Measurements from ENCODE around the gene MYO18A. TPM values are rescaled to one million over a fixed set of nuclear protein-coding genes. Genes with fewer than 3 reads are reported as not detected.

Gene MYO18A
- total RNA-seq, 4 donors from 2014 or later, result 46.7 to 82.7 (median 64.6) TPM

GRCh38 chr17:29102046-29102445, 78.2 kb downstream of the MYO18A start:
- Histone ChIP-seq H3K27ac (replicated peaks in 1 of 4) (no peak overlapping the region), H3K27me3 (no peaks in the 10 kb centered on the region), H3K9me3 (no peaks in the 10 kb centered on the region), H3K36me3 (peaks cover 48 to 100% (median 98%) of the 10 kb centered on the region in 4 donors), H3K4me1 (peaks cover 0 to 4% (median 0%) of the 10 kb centered on the region in 4 donors), H3K4me3 (no peak overlapping the region)
- intact Hi-C loops (cut with DNase I), result no loop called here
- TF ChIP-seq POLR2AphosphoS5 (IDR thresholded peaks at IDR 0.05) (no peak), POLR2A (IDR thresholded peaks at IDR 0.05; ENCODE audit: low read depth) (no peak), CTCF (IDR thresholded peaks at IDR 0.05) (no peak)
- DNase-seq (ENCODE audit: extremely low spot score), result no peak
- 93% methylated on average over 3 of the region's 3 CpGs for WGBS

GRCh38 chr17:29100296-29100695, 79.9 kb downstream of the MYO18A start:
- H3K36me3 ChIP-seq, result peaks cover 58 to 100% (median 98%) of the 10 kb centered on the region in 4 donors
- WGBS, result 83% methylated on average over 8 of the region's 8 CpGs
- no peaks in the 10 kb centered on the region for H3K27me3 ChIP-seq
- H3K9me3 ChIP-seq, result no peaks in the 10 kb centered on the region
- H3K4me1 ChIP-seq, result peaks cover 0 to 4% (median 0%) of the 10 kb centered on the region in 4 donors
- no peak for DNase-seq (ENCODE audit: extremely low spot score)
- intact Hi-C loops (cut with DNase I), result no loop called here
- no peak overlapping the region for H3K4me3 ChIP-seq
- no peak overlapping the region for H3K27ac ChIP-seq (replicated peaks in 1 of 4)
- TF ChIP-seq POLR2AphosphoS5 (IDR thresholded peaks at IDR 0.05) (no peak), EP300 (IDR thresholded peaks at IDR 0.05) (no peak), POLR2A (IDR thresholded peaks at IDR 0.05; ENCODE audit: low read depth) (no peak), CTCF (IDR thresholded peaks at IDR 0.05) (no peak)

- DNase-seq (ENCODE audit: extremely low spot score), result no peak
- no peak overlapping the region for H3K27ac ChIP-seq (replicated peaks in 1 of 4)
- intact Hi-C loops (cut with DNase I), result no loop called here
- H3K27me3 ChIP-seq, result no peaks in the 10 kb centered on the region
- WGBS, result 83% methylated on average over 3 of the region's 5 CpGs
- TF ChIP-seq POLR2AphosphoS5 (IDR thresholded peaks at IDR 0.05) (no peak), POLR2A (IDR thresholded peaks at IDR 0.05; ENCODE audit: low read depth) (no peak), CTCF (IDR thresholded peaks at IDR 0.05) (no peak), EP300 (IDR thresholded peaks at IDR 0.05) (no peak)
- peaks cover 0 to 4% (median 0%) of the 10 kb centered on the region in 4 donors for H3K4me1 ChIP-seq
- H3K4me3 ChIP-seq, result no peak overlapping the region
- H3K36me3 ChIP-seq, result peaks cover 62 to 100% (median 100%) of the 10 kb centered on the region in 4 donors
- no peaks in the 10 kb centered on the region for H3K9me3 ChIP-seq
These were observed 80.7 kb downstream of the MYO18A start for GRCh38 chr17:29099527-29099926.

DNA sequence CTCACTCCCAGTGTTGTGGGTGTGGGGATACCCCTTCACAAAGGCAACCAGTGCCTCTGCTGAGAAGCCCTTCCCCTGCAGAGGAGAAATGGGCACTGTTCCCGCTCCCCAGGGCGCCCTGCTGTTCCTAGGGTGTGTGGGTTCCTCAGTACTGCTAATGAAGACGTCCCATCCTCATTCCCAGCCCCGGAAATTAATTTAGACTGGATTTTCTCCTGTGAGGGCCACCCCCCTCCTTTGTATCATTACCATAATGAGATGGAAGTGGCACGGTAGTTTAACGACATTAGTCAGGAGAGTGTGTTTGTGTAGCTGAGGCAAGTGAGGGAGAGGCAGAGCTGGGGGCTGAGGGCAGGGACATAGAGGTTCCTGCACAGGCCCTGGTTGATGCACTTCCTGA, 84.1 kb downstream of the MYO18A start:
- Histone ChIP-seq H3K9me3 (no peaks in the 10 kb centered on the region), H3K4me3 (no peak overlapping the region), H3K4me1 (no peaks in the 10 kb centered on the region), H3K27ac (replicated peaks in 1 of 4) (no peak overlapping the region), H3K27me3 (no peaks in the 10 kb centered on the region), H3K36me3 (peaks cover 74 to 100% (median 100%) of the 10 kb centered on the region in 4 donors)
- no peak for DNase-seq (ENCODE audit: extremely low spot score)
- WGBS, result 59% methylated on average over 6 of the region's 6 CpGs
- intact Hi-C loops (cut with DNase I), result no loop called here
- TF ChIP-seq CTCF (IDR thresholded peaks at IDR 0.05) (no peak), EP300 (IDR thresholded peaks at IDR 0.05) (no peak), POLR2AphosphoS5 (IDR thresholded peaks at IDR 0.05) (no peak), POLR2A (IDR thresholded peaks at IDR 0.05; ENCODE audit: low read depth) (no peak)

GRCh38 chr17:29095439-29095838, 84.8 kb downstream of the MYO18A start:
- Histone ChIP-seq H3K9me3 (no peaks in the 10 kb centered on the region), H3K36me3 (peaks cover 80 to 100% (median 100%) of the 10 kb centered on the region in 4 donors), H3K4me3 (no peak overlapping the region), H3K27me3 (no peaks in the 10 kb centered on the region), H3K27ac (replicated peaks in 1 of 4) (no peak overlapping the region), H3K4me1 (no peaks in the 10 kb centered on the region)
- TF ChIP-seq CTCF (IDR thresholded peaks at IDR 0.05) (no peak), POLR2AphosphoS5 (IDR thresholded peaks at IDR 0.05) (no peak), EP300 (IDR thresholded peaks at IDR 0.05) (no peak), POLR2A (IDR thresholded peaks at IDR 0.05; ENCODE audit: low read depth) (no peak)
- WGBS, result 89% methylated on average over 5 of the region's 6 CpGs
- intact Hi-C loops (cut with DNase I), result no loop called here
- DNase-seq (ENCODE audit: extremely low spot score), result no peak

Measured in esophagus muscularis mucosa (tissue), 4 donors.